GM12872 (cell line): ENCODE data around the gene ARF3.

ENCODE experiments used
- TF ChIP-seq, protein P1 (sequence below): IDR thresholded peaks from 3 replicates; pipeline ENCODE4 v1.5.1; 2011; ENCODE audit warnings: low read depth, mild to moderate bottlenecking, low read length, moderate library complexity; ENCODE audit not compliant: insufficient read depth

The ARF3 gene

DNA sequence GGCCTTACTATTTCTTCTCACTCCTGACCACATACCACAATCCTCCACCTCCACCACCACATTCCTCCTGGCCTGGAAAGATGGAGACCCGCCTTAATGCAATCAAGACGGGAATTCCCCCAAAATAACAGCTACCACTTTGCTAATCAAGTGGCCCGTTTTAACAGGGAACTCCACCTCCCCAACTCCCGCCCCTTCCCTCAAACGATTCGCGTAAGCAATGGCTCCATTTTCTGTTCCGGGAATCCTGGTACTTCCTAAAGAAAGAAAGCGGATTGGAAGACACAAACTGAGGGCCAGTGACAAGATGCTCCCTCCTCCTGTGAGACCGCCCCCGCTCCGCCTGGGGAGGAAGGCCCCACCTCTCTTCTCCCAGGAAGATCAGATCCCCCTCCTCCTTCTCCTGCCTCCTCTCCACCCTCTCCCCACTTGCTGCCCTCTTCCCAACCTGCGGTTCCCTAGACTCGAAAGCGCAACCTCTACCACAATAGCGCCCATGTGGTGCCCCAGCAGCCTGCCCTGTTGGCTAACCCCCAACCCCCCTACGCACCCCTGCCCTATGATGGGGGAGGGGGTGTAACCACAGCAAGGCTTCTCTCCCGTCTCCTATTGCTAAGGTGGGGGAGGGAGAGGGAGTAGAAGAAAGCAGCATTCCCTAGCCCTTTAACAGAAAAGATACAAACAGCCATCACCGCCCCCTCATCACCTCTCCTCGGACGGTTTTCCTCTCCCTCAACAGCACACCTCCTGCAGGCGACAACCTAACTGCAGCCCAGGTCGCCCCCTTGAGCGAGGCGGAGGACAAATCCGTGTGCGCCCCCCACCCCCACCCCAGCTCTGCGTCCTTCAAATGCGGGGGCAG, 777 bp downstream of the ARF3 start:
- TF ChIP-seq, protein P1, sequence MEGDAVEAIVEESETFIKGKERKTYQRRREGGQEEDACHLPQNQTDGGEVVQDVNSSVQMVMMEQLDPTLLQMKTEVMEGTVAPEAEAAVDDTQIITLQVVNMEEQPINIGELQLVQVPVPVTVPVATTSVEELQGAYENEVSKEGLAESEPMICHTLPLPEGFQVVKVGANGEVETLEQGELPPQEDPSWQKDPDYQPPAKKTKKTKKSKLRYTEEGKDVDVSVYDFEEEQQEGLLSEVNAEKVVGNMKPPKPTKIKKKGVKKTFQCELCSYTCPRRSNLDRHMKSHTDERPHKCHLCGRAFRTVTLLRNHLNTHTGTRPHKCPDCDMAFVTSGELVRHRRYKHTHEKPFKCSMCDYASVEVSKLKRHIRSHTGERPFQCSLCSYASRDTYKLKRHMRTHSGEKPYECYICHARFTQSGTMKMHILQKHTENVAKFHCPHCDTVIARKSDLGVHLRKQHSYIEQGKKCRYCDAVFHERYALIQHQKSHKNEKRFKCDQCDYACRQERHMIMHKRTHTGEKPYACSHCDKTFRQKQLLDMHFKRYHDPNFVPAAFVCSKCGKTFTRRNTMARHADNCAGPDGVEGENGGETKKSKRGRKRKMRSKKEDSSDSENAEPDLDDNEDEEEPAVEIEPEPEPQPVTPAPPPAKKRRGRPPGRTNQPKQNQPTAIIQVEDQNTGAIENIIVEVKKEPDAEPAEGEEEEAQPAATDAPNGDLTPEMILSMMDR, result peak; percentile 32; the same call in 2 of the 3 replicates

DNA sequence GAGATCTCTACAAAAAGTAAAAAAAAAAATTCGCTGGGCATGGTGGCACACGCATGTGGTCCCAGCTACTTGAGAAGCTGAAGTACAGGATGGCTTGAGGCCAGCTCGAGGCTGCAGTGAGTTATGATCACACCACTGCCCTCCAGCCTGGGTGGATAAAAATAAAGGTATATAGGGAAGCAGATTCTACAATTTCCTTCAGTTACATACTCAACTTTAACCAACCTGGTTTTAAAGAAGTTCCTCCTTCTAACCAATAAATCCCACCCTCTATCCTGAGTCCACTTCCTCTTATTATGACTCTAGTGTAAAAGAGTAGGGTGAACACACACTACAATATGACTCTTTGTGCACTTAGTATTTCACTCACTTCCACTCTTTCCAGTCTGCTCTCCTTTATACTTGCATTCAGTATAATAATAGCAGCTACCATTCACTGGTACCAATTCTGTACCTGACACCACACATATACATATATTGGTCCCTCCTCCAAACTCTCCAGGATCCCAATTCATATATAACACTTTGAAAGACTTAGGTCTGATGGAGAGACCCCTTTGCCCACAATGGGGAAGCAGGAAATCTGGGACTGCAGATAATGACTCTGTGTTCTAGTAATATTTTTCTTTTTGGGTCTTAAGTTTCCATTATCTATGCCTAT, 2.3 kb downstream of the ARF3 start:
- TF ChIP-seq, protein P1, result no peak

DNA sequence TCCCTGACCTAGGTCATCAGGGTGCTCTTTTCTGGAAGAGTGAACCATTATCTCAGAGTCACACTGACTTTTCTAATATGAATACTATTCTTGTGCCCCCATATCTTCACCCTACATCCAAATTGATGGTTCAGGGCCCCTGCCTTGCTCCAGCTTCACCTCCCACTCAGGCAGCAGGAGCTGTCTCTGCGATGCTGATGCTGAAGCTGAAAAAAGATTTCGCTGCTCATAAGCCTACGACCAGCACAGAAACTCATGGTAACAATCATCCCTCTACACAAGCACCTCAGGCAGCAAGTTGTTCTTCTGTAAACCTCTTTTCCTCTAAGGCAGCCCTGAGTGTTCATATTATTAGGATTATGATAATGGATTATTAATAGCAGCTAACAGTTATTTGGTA, 3.2 kb downstream of the ARF3 start:
- TF ChIP-seq, protein P1, result no peak

DNA sequence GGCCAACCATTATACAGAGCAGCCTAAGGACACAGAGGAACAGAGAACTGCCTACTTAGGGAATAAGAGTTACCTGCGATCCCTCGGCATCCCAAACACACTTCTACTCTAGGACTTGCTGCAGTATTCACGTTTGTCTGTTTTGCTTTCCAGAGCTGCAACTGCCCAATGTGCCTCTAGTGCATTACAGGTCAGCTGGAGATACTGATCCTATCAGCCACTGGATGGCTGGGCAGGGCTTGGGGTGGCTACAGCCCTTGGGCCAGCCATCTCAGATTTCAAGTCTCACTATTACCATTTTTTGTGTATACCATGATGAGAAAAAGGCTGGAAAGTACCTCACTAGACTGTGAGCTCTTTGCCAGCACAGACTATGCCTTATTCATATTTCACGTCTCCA, 4.6 kb downstream of the ARF3 start:
- TF ChIP-seq, protein P1, result no peak

DNA sequence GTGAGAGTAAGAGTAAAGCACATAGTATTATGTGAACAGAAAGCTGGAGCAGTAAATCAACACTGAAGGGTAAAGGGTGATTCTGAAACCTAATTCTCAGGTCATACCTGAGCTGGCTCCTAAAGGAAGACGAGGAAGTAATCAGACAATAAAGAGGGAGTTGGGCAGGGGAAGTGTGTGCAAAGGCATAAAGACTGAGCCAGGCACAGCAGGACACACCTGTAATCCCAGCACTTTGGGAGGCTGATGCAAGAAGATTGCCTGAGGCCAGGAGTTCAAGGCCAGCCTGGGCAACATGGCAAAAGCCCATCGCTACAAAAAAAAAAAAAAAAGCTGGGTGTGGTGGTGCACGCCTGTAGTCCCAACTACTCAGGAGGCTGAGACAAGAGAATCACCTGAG, 9.6 kb downstream of the ARF3 start:
- TF ChIP-seq, protein P1, result no peak

DNA sequence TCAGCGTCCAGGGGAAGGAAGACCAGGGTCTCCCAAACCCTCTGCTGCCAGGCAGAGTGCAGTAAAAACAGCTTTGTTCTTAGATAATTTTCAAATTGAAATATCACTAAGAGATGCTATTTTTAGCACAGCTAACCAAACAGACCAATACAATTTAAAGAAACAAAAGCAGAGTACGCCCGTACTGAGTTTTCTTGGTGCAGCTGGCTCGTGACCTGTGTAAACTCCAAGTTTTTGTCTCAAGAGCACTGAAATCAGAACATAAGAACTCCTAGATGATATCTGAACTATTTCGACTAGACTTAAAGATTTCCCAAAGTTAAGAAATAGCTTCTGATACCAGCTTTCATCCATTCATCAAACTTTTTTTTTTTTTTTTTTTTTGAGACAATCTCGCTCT, 10.3 kb downstream of the ARF3 start:
- TF ChIP-seq, protein P1, result no peak

DNA sequence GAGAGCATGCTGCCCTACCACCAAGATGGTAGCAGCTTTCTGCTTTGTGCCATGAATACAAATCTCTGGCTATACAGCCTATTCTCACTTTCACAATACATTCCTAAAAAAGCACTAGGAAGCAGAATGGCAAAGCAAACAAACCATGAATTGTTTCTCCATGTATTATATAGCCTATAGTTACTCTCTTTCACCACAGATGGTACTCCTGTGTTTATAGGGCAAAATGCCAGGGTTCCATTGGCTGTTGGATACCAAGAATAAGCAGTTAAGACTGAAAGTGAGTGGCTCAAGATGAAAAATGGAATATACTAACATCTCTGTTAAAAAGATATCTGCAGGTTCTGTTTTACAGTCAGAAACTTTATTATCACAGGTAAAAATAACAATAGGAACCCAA, 11.1 kb downstream of the ARF3 start:
- TF ChIP-seq, protein P1, result no peak
